Common myeloid progenitor, CD34-positive (primary cell): ENCODE measurements around the gene LYRM4.

Source experiments
- CTCF ChIA-PET: fragments of 350-600 bp; sonication (Branson Sonifier 250); formaldehyde crosslinking; loops from one replicate; lab custom pipeline; 2021; ENCODE audit warnings: antibody characterized with exemption; lab: Charles Lee
- POLR2A ChIA-PET: fragments of 350-600 bp; sonication (Branson Sonifier 250); formaldehyde crosslinking; loops from one replicate; lab custom pipeline; 2021; ENCODE audit warnings: antibody characterized with exemption; lab: Charles Lee
- DNase-seq, 3 donors: peaks; one replicate each; pipeline versions ENCODE4 v3.0.0 to v3.0.0-alpha.2; 2013
- H3K27ac ChIP-seq, 2 experiments: 1 replicate in 1 of 2; 2 replicates in 1 of 2; pipeline ENCODE4 v1.7.0; 2013; ENCODE audit warnings: inconsistent platforms in 2 of 2, low read length in 2 of 2, mild to moderate bottlenecking in 2 of 2, low read depth in 1 of 2, moderate library complexity in 1 of 2; ENCODE audit not compliant: severe bottlenecking in 2 of 2, insufficient read depth in 1 of 2, poor library complexity in 1 of 2
- H3K27me3 ChIP-seq, 5 experiments: replicated peaks in 2 of 5; 1 replicate in 3 of 5; 2 replicates in 2 of 5; pipeline versions ENCODE4 v1.6.1 to v1.7.0; 2013; ENCODE audit warnings: low read length in 4 of 5, mild to moderate bottlenecking in 2 of 5, moderate library complexity in 2 of 5, inconsistent platforms in 1 of 5; ENCODE audit not compliant: insufficient read depth in 5 of 5, control insufficient read depth in 4 of 5
- H3K36me3 ChIP-seq, 4 experiments: 1 replicate in 2 of 4; 2 replicates in 2 of 4; pipeline versions ENCODE4 v1.6.1 to v1.7.0; 2013; ENCODE audit warnings: low read length in 3 of 4, control low read depth in 1 of 4, mild to moderate bottlenecking in 1 of 4; ENCODE audit not compliant: control insufficient read depth in 4 of 4, insufficient read depth in 4 of 4
- H3K4me1 ChIP-seq, 4 experiments: 1 replicate in 3 of 4; 2 replicates in 1 of 4; pipeline versions ENCODE4 v1.6.1 to v1.7.1; 2013; ENCODE audit warnings: low read length in 3 of 4, mild to moderate bottlenecking in 3 of 4, control low read depth in 1 of 4, inconsistent platforms in 1 of 4, moderate library complexity in 1 of 4; ENCODE audit not compliant: control insufficient read depth in 4 of 4, insufficient read depth in 4 of 4; ENCODE audit errors: control extremely low read depth in 1 of 4
- H3K4me3 ChIP-seq, 7 experiments: 1 replicate in 4 of 7; 2 replicates in 3 of 7; pipeline versions ENCODE4 v1.5.1 to v1.7.0; 2013; ENCODE audit warnings: mild to moderate bottlenecking in 7 of 7, low read length in 6 of 7, moderate library complexity in 6 of 7, inconsistent platforms in 2 of 7, low read depth in 2 of 7, control low read depth in 1 of 7; ENCODE audit not compliant: insufficient read depth in 4 of 7, control insufficient read depth in 1 of 7; ENCODE audit errors: extremely low read depth in 1 of 7
- H3K9me3 ChIP-seq, 5 experiments: 1 replicate in 4 of 5; 2 replicates in 1 of 5; pipeline versions ENCODE4 v1.6.1 to v1.7.1; 2013; ENCODE audit warnings: low read length in 4 of 5, mild to moderate bottlenecking in 2 of 5, inconsistent platforms in 1 of 5, low read depth in 1 of 5, moderate library complexity in 1 of 5; ENCODE audit not compliant: control insufficient read depth in 4 of 5, insufficient read depth in 2 of 5; ENCODE audit errors: control extremely low read depth in 1 of 5
- WGBS: methylation state at CpG from one replicate; pipeline ENCODE4 v1.1.5; 2013; ENCODE audit not compliant: insufficient coverage; 5-methylcytosine and 5-hydroxymethylcytosine counted together

Gene LYRM4

GRCh38 chr6:5125152-5126006 lies 135.4 kb downstream of the LYRM4 start:
- Histone ChIP-seq H3K9me3 (no peaks in the 10 kb centered on the region), H3K36me3 (no peaks in the 10 kb centered on the region), H3K27me3 (no peaks in the 10 kb centered on the region), H3K4me3 (no peak overlapping the region), H3K27ac (no peak overlapping the region), H3K4me1 (no peaks in the 10 kb centered on the region)
- ChIA-PET CTCF (no interaction called here), POLR2A (no interaction called here)
- no peak for DNase-seq
- 97% methylated on average over 10 of the region's 11 CpGs for WGBS

GRCh38 chr6:5124526-5124925 lies 136.2 kb downstream of the LYRM4 start:
- Histone ChIP-seq H3K4me1 (no peaks in the 10 kb centered on the region), H3K4me3 (no peak overlapping the region), H3K36me3 (no peaks in the 10 kb centered on the region), H3K27me3 (no peaks in the 10 kb centered on the region), H3K9me3 (no peaks in the 10 kb centered on the region), H3K27ac (no peak overlapping the region)
- WGBS, result 97% methylated on average over 8 of the region's 8 CpGs
- CTCF ChIA-PET, result no interaction called here
- POLR2A ChIA-PET, result no interaction called here
- DNase-seq, result no peak

GRCh38 chr6:5123296-5124143 lies 137.2 kb downstream of the LYRM4 start:
- ChIA-PET POLR2A (interaction anchor here (0.5 kb wide), 1 partner anchor 469 kb away, joined by 4 read pairs; no protein-coding TSS in a partner anchor), CTCF (interaction anchor here (0.8 to 1.2 kb wide), 2 partner anchors 20 to 117 kb away, joined by 3 read pairs; no protein-coding TSS in a partner anchor)
- 98% methylated on average over 20 of the region's 20 CpGs for WGBS
- DNase-seq, result no peak
- Histone ChIP-seq H3K27ac (no peak overlapping the region), H3K4me1 (no peaks in the 10 kb centered on the region), H3K36me3 (no peaks in the 10 kb centered on the region), H3K4me3 (no peak overlapping the region), H3K27me3 (no peaks in the 10 kb centered on the region), H3K9me3 (no peaks in the 10 kb centered on the region)

GRCh38 chr6:5122504-5123112 lies 138.1 kb downstream of the LYRM4 start:
- Histone ChIP-seq H3K36me3 (no peaks in the 10 kb centered on the region), H3K4me3 (no peak overlapping the region), H3K9me3 (no peaks in the 10 kb centered on the region), H3K27ac (no peak overlapping the region), H3K4me1 (no peaks in the 10 kb centered on the region), H3K27me3 (no peaks in the 10 kb centered on the region)
- ChIA-PET POLR2A (interaction anchor here (0.5 kb wide), 1 partner anchor 468 kb away, joined by 4 read pairs; no protein-coding TSS in a partner anchor), CTCF (interaction anchor here (1.2 kb wide), 1 partner anchor 21 kb away, joined by 3 read pairs; no protein-coding TSS in a partner anchor)
- no peak for DNase-seq
- 92% methylated on average over 16 of the region's 18 CpGs for WGBS

- Histone ChIP-seq H3K27ac (no peak overlapping the region), H3K9me3 (no peaks in the 10 kb centered on the region), H3K27me3 (no peaks in the 10 kb centered on the region), H3K4me1 (no peaks in the 10 kb centered on the region), H3K4me3 (no peak overlapping the region), H3K36me3 (no peaks in the 10 kb centered on the region)
- ChIA-PET POLR2A (no interaction called here), CTCF (interaction anchor here (1.5 kb wide), 1 partner anchor 11 kb away, joined by 3 read pairs; no protein-coding TSS in a partner anchor)
- no peak for DNase-seq
- WGBS, result 88% methylated on average over 6 of the region's 7 CpGs
These were observed 138.8 kb downstream of the LYRM4 start for GRCh38 chr6:5121956-5122355.

- H3K36me3 ChIP-seq, result no peaks in the 10 kb centered on the region
These were observed 139.3 kb downstream of the LYRM4 start for GRCh38 chr6:5121479-5121878.

More at GRCh38 chr6:5121479-5121878, 139.3 kb downstream of the LYRM4 start:
- Histone ChIP-seq H3K9me3 (no peaks in the 10 kb centered on the region), H3K27me3 (no peaks in the 10 kb centered on the region), H3K27ac (no peak overlapping the region), H3K4me1 (no peaks in the 10 kb centered on the region), H3K4me3 (no peak overlapping the region)
- DNase-seq, result no peak
- ChIA-PET POLR2A (no interaction called here), CTCF (interaction anchor here (1.5 kb wide), 1 partner anchor 11 kb away, joined by 3 read pairs; no protein-coding TSS in a partner anchor)
- WGBS, result 82% methylated on average over 6 of the region's 6 CpGs
